Fibroblast of villous mesenchyme (primary cell): ENCODE data around the gene FGF14. TPM values are rescaled to one million over a fixed set of nuclear protein-coding genes. Genes with fewer than 3 reads are reported as not detected.

Source experiments
- DNase-seq: peaks from one replicate; pipeline ENCODE4 v3.0.0-alpha.2; 2010; ENCODE audit warnings: low read depth
- H3K4me3 ChIP-seq: 2 replicates; pipeline ENCODE4 v1.5.1; 2011; ENCODE audit warnings: low read depth, mild to moderate bottlenecking, low read length
- total RNA-seq: library from RNA; depleted of rRNA; stranded (reverse); fragments of >200 nt; gene quantifications from 2 replicates; pipeline ENCODE4 v1.2.3, GENCODE V29; 2012
- TF ChIP-seq, protein P1 (sequence below): IDR thresholded peaks from 2 replicates; pipeline ENCODE4 v1.5.1; 2012; ENCODE audit warnings: low read depth, mild to moderate bottlenecking, low read length; ENCODE audit not compliant: insufficient read depth

FGF14 gene
- total RNA-seq, 1 donor = under 0.01 TPM

GRCh38 chr13:102132777-102133295, 269.0 kb downstream of the FGF14 start:
- TF ChIP-seq, protein P1, sequence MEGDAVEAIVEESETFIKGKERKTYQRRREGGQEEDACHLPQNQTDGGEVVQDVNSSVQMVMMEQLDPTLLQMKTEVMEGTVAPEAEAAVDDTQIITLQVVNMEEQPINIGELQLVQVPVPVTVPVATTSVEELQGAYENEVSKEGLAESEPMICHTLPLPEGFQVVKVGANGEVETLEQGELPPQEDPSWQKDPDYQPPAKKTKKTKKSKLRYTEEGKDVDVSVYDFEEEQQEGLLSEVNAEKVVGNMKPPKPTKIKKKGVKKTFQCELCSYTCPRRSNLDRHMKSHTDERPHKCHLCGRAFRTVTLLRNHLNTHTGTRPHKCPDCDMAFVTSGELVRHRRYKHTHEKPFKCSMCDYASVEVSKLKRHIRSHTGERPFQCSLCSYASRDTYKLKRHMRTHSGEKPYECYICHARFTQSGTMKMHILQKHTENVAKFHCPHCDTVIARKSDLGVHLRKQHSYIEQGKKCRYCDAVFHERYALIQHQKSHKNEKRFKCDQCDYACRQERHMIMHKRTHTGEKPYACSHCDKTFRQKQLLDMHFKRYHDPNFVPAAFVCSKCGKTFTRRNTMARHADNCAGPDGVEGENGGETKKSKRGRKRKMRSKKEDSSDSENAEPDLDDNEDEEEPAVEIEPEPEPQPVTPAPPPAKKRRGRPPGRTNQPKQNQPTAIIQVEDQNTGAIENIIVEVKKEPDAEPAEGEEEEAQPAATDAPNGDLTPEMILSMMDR = no peak
- DNase-seq = no peak

GRCh38 chr13:102131246-102131645, 270.6 kb downstream of the FGF14 start:
- TF ChIP-seq, protein P1 = no peak
- H3K4me3 ChIP-seq = no peak overlapping the region
- no peak for DNase-seq

More at GRCh38 chr13:102132777-102133295, 269.0 kb downstream of the FGF14 start:
- H3K4me3 ChIP-seq = no peak overlapping the region

- DNase-seq = peak; percentile 36
- TF ChIP-seq, protein P1 = no peak
- H3K4me3 ChIP-seq = no peak overlapping the region
Measured at GRCh38 chr13:102128216-102128810, 273.5 kb downstream of the FGF14 start.

- no peak for DNase-seq
- TF ChIP-seq, protein P1 = no peak
- no peak overlapping the region for H3K4me3 ChIP-seq
Measured at GRCh38 chr13:102127153-102127552, 274.7 kb downstream of the FGF14 start.

DNA sequence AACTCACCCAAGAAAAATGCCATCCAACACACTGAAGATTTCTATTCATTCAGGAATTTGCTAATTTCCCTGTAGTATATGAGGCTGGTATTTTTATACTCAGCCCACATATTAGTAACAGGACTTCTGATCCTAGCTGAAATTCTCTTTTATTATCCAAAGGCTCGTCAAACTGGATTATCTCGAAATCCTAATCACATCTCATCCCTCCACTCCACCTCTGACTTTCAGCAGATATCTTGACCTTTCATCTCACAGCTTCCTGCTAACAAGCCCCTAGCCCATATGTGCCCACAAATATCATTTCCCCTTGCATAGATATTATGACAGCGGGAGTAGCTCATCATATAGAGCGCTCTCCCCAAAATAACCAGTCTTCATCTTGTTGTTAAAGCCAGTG, 279.7 kb downstream of the FGF14 start:
- DNase-seq = no peak
- no peak overlapping the region for H3K4me3 ChIP-seq
- TF ChIP-seq, protein P1 = no peak

DNA sequence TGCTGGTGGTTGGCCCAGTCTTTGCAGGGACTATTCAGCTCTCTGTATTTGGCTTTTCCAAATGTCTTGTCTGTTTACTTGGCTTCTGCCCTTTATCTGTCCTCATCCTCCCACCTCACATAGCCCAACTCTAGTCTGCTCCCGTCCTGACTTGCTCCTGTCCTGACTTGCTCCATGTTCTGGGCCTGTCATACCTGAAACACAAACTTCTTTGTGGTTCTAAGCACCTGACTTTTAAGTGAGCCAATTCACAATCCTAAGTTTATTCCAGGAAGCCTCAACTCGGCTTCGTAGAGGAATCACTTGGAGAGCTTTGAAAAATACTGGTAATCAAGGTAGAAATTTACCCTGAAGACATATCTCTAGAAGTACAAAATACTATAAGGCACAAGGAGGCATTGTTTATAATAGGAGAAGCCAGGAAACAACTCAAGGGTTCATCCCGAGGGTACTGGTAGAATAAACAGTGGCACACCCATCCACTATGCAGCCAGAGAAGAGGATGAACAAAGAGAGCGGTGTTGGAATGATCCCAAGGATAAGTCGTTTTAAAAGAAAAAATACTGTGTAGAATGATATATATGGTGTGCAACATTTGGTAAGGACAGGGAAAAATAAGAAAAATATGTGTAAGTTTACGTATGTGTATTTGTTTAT, 284.5 kb downstream of the FGF14 start:
- no peak for DNase-seq

More for the DNA sequence above, 284.5 kb downstream of the FGF14 start:
- no peak overlapping the region for H3K4me3 ChIP-seq
- TF ChIP-seq, protein P1 = no peak
